GM12892 (cell line): Measurements from ENCODE around the gene FIBCD1.

ENCODE experiments used
- DNase-seq: peaks from one replicate; pipeline ENCODE4 v3.0.0; 2011; ENCODE audit not compliant: insufficient read length
- FAIRE-seq: peaks from 2 replicates; lab custom pipeline; 2011; peaks lifted over from hg19 to GRCh38; lab: Jason Lieb, UNC
- POLR2A ChIP-seq: IDR thresholded peaks from 2 replicates; pipeline ENCODE4 v1.6.1; 2011; ENCODE audit warnings: low read depth, low read length, control low read depth
- POLR2AphosphoS5 ChIP-seq: IDR thresholded peaks from 2 replicates; pipeline ENCODE4 v1.6.1; 2011; ENCODE audit warnings: low read depth, low read length, control low read depth
- TAF1 ChIP-seq: IDR thresholded peaks from 2 replicates; pipeline ENCODE4 v1.6.1; 2011; ENCODE audit warnings: low read depth, mild to moderate bottlenecking, control low read depth, low read length, borderline replicate concordance

The FIBCD1 gene

GRCh38 chr9:130869250-130869649, 69.8 kb downstream of the FIBCD1 start:
- TF ChIP-seq POLR2A (no peak), TAF1 (no peak), POLR2AphosphoS5 (no peak)
- DNase-seq: no peak
- FAIRE-seq: no peak

DNA sequence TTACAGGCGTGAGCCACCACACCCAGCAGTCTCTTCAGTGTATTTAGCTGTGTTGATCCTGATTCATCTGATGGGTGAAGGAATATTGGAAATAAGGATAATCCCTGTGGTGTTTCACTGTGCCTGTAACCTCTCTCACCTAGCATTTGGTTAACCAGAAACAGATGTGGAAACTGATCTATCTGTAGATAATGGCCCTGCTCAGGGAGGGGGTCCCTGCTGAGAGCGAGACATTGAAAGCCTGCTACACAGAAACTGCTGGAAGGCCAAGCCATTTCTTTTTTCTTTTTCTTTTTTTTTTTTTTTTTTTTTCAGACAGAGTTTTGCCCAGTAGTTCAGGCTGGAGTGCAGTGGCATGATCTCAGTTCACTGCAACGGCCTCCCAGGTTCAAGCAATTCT, 70.8 kb downstream of the FIBCD1 start:
- TF ChIP-seq POLR2AphosphoS5: no peak
- TF ChIP-seq POLR2A: no peak
- no peak for TF ChIP-seq TAF1
- DNase-seq (no peak), FAIRE-seq (no peak)

DNA sequence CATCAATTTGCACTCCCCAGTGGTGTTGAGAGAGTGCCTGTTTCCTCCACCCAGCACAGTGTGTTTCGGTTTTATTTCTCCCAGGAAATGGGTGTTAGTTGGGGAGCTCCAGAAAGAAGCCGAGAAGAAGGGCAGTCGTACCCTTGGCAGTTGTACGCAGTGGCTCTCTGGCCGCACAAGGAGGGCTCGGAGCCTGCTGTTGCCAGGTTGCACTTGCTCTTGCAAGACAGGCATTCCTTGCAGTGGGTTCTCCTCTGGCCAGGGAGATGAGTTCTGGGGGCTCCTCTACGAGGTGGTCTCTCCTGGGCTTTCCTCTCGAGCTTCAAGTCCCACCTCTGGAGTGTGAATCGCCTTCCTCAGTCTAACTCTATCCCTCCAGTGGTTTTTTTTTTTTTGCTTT, 71.5 kb downstream of the FIBCD1 start:
- no peak for TF ChIP-seq POLR2AphosphoS5
- TF ChIP-seq POLR2A: no peak
- TF ChIP-seq TAF1: no peak
- FAIRE-seq (no peak), DNase-seq (no peak)

GRCh38 chr9:130866474-130866965, 72.5 kb downstream of the FIBCD1 start:
- FAIRE-seq (no peak), DNase-seq (no peak)
- TF ChIP-seq POLR2AphosphoS5 (no peak), TAF1 (no peak), POLR2A (no peak)

DNA sequence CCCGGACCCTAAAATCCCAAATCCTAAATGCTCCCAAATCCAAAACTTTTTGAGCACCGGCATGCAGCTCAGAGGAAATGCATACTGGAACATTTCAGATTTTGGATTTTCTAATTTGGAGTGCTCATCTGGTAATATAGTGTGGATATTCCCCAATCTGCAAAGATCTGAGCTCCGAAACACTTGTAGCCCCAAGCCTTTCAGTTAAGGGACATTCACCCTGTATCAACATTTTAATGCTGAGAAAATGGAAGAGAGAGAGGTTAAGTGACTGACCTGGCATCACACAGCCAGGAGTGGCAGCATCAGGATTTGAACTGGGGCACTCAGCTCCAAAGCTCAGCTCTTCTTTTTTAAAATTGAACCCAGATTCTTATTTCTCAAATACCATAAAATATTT, 73.1 kb downstream of the FIBCD1 start:
- no peak for DNase-seq
- no peak for FAIRE-seq
- TF ChIP-seq POLR2A (no peak), TAF1 (no peak), POLR2AphosphoS5 (no peak)

DNA sequence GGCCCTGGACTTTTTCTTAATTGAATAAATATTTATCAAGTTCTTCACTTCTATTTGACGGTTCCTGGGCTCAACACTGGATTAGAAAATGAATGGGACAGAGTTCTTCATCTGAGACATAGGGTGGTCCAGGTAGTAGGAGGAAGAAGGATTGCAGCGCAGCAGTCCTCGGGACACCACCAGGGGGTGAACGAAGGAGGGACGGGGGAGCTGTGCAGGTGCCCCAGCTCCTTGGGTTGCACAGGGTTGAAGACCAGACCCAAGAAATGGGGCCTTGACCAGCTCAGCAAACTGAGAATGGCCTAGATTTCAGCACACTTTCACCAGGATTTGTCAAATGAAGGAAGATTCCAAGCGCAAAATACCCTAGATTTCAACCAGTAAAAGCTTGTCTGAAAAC, 74.5 kb downstream of the FIBCD1 start:
- TF ChIP-seq POLR2AphosphoS5: no peak
- no peak for TF ChIP-seq TAF1
- TF ChIP-seq POLR2A: no peak
- DNase-seq (no peak), FAIRE-seq (no peak)

- DNase-seq: no peak
- no peak for TF ChIP-seq POLR2AphosphoS5
- TF ChIP-seq TAF1: no peak
- TF ChIP-seq POLR2A: no peak
- FAIRE-seq: no peak
Measured at GRCh38 chr9:130862747-130863146, 76.3 kb downstream of the FIBCD1 start.

- DNase-seq (no peak), FAIRE-seq (no peak)
- TF ChIP-seq TAF1 (no peak), POLR2A (no peak), POLR2AphosphoS5 (no peak)
Measured at GRCh38 chr9:130862217-130862616, 76.8 kb downstream of the FIBCD1 start.

DNA sequence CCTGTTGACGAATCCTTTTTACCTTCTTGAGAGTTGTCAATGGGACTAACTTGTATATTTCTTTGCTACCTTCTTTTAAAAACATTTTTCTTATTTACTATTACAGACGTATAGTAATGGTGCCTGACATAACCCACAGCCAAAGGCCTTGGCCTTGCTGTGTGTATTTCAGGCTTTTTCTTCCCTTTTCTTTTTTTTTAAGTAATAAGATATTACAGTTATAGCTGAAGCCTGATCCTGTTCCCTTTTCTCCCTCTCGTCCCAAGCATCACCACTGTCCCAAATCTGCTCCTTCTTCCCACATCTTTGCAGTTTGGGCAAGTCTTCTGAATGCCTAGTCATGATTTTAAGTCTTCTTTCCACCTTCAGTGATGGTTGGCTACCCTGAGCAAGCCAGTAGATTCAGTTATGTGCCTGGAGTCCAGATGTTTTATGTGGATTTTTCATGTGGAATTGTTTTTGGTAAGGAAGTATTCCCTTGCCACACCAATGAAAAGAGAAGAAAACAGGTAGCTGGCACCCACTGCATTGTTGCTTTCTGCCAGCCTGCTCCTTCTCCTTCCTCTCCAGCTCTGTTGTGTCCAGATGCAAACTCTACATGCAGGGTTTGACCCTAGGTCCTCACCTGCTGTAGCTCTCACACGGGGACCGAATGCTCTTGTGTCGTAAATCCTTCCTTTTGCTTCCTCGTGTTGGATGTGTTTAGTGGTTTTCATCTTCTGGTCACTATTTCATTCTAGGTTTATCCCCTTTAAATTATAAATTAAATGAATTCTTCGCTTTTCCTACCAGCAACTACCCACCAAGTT, 77.5 kb downstream of the FIBCD1 start:
- FAIRE-seq (no peak), DNase-seq (no peak)

DNA sequence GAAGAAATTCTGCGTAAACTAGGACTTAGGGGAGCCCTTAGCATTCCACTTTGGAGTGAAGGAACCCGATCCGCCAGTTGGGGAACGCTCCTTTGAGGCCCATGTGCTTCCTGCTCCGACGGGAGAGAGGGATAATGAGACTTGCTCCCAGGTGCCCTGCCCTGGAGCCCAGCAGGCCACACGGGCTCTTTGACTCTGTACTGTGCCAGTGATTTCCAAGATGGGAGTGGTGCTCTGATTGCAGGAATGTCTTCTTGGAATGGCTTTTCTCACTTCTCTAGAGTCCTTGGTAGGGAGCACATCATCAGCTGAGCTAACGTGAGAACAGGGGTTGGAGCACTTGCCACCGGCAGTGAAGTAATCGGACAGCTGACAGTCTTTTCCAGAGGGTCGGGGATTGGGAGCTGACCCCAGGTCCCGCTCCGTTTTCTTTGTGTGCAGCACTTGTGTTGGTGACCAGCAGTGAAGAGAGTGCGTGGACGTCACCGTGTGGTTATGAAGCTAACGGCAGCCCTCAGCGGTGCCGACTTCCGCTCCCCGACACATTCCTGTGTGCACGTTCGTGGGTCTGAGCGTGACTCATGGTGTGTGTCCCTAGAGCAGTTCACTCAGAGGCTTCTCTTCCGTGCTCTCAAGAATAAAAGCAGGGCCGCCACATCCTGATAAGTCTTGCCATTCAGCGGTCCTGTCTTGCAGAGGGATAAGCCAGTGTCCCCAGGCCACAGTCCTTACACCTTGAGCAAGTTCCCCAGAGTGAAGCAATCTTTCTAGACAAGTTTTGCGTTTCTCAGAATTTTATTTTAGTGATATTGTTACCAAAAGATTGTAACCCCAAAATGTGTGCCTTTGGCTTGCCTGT, 78.4 kb downstream of the FIBCD1 start:
- DNase-seq (no peak), FAIRE-seq (no peak)
- TF ChIP-seq POLR2AphosphoS5: no peak

More for the DNA sequence above, 77.5 kb downstream of the FIBCD1 start:
- no peak for TF ChIP-seq POLR2A
- TF ChIP-seq TAF1: no peak
- no peak for TF ChIP-seq POLR2AphosphoS5

GRCh38 chr9:130858739-130859705, 80.0 kb downstream of the FIBCD1 start:
- DNase-seq (no peak), FAIRE-seq (no peak)
- no peak for TF ChIP-seq POLR2A
- TF ChIP-seq POLR2AphosphoS5: no peak
- TF ChIP-seq TAF1: no peak
